ENCODE results near the gene KRT74.
"Not testable (repeated sequence)": the region's sequence is repeated elsewhere in the genome, so short reads cannot be mapped to it uniquely, and the experiment has no call there.

KRT74 gene

GRCh38 chr12:52598966-52599365, 25.3 kb upstream of the KRT74 start:
- H3K4me3 ChIP-seq (ENCODE audit: low read depth, low read length), result no peak overlapping the region
- TF ChIP-seq CTCF (IDR thresholded peaks at IDR 0.05; ENCODE audit: insufficient read depth, low read depth, low read length, missing control alignments), result no peak
- no peak for DNase-seq (ENCODE audit: low read depth)

GRCh38 chr12:52594237-52594636, 20.6 kb upstream of the KRT74 start:
- not testable (repeated sequence) for DNase-seq (ENCODE audit: low read depth); H3K4me3 ChIP-seq (ENCODE audit: low read depth, low read length)

GRCh38 chr12:52591521-52591920, 17.9 kb upstream of the KRT74 start:
- TF ChIP-seq CTCF (IDR thresholded peaks at IDR 0.05; ENCODE audit: insufficient read depth, low read depth, low read length, missing control alignments), result no peak
- no peak for DNase-seq (ENCODE audit: low read depth)
- H3K4me3 ChIP-seq (ENCODE audit: low read depth, low read length), result no peak overlapping the region

- no peak overlapping the region for H3K4me3 ChIP-seq (ENCODE audit: low read depth, low read length)
- no peak for TF ChIP-seq CTCF (IDR thresholded peaks at IDR 0.05; ENCODE audit: insufficient read depth, low read depth, low read length, missing control alignments)
- no peak for DNase-seq (ENCODE audit: low read depth)
Observed at GRCh38 chr12:52590021-52590420, 16.4 kb upstream of the KRT74 start.

GRCh38 chr12:52587563-52587962, 13.9 kb upstream of the KRT74 start:
- no peak for DNase-seq (ENCODE audit: low read depth)
- TF ChIP-seq CTCF (IDR thresholded peaks at IDR 0.05; ENCODE audit: insufficient read depth, low read depth, low read length, missing control alignments), result no peak
- no peak overlapping the region for H3K4me3 ChIP-seq (ENCODE audit: low read depth, low read length)

- H3K4me3 ChIP-seq (ENCODE audit: low read depth, low read length), result no peak overlapping the region
- TF ChIP-seq CTCF (IDR thresholded peaks at IDR 0.05; ENCODE audit: insufficient read depth, low read depth, low read length, missing control alignments), result no peak
- no peak for DNase-seq (ENCODE audit: low read depth)
Observed at GRCh38 chr12:52585946-52586345, 12.3 kb upstream of the KRT74 start.

GRCh38 chr12:52585066-52585465, 11.4 kb upstream of the KRT74 start:
- no peak for DNase-seq (ENCODE audit: low read depth)
- no peak for TF ChIP-seq CTCF (IDR thresholded peaks at IDR 0.05; ENCODE audit: insufficient read depth, low read depth, low read length, missing control alignments)
- no peak overlapping the region for H3K4me3 ChIP-seq (ENCODE audit: low read depth, low read length)
